ENCODE data around the gene KCNQ5.

DNA sequence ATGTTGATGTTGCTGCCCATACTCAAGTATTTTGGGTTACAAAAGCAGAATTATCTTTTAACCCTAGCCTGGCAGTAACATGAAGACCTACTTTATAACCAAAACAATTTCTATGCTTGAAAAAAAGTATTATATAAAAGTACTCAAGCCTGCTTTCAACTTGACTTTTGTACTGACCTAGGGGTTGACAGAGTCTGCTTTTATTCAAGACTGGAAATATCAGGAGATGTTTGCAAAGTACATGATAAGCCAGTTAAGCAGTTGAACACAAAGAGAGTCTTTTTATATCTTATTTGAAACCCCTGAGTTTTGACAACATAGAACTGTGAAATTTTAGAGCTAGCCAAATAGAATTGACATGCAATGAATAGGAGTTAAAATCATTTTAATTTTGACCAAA is 159.8 kb downstream of the KCNQ5 start:
- TF ChIP-seq ZNF263 (CRISPR knock-in tag; IDR thresholded peaks at IDR 0.05; ENCODE audit: low read depth) = no peak
- TF ChIP-seq ZNF416 (CRISPR knock-in tag; IDR thresholded peaks at IDR 0.05) = no peak
- TF ChIP-seq, protein P1, sequence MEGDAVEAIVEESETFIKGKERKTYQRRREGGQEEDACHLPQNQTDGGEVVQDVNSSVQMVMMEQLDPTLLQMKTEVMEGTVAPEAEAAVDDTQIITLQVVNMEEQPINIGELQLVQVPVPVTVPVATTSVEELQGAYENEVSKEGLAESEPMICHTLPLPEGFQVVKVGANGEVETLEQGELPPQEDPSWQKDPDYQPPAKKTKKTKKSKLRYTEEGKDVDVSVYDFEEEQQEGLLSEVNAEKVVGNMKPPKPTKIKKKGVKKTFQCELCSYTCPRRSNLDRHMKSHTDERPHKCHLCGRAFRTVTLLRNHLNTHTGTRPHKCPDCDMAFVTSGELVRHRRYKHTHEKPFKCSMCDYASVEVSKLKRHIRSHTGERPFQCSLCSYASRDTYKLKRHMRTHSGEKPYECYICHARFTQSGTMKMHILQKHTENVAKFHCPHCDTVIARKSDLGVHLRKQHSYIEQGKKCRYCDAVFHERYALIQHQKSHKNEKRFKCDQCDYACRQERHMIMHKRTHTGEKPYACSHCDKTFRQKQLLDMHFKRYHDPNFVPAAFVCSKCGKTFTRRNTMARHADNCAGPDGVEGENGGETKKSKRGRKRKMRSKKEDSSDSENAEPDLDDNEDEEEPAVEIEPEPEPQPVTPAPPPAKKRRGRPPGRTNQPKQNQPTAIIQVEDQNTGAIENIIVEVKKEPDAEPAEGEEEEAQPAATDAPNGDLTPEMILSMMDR (IDR thresholded peaks at IDR 0.05) = no peak
- TF ChIP-seq NFYB (CRISPR knock-in tag; conservative IDR thresholded peaks at IDR 0.05; ENCODE audit: low read depth) = no peak

All from WTC11 (cell line).